ENCODE data around the gene RGS3.

GRCh38 chr9:113546566-113546965 lies 83.0 kb downstream of the RGS3 start:
- TF ChIP-seq CTCF (conservative IDR thresholded peaks at IDR 0.05): no peak
- TF ChIP-seq ZFX (IDR thresholded peaks at IDR 0.05): no peak
